GM12892 (cell line): Measurements from ENCODE around the gene EHF.

Experiments
- POLR2A ChIP-seq: IDR thresholded peaks from 2 replicates; pipeline ENCODE4 v1.6.1; 2011; ENCODE audit warnings: low read depth, low read length, control low read depth
- POLR2AphosphoS5 ChIP-seq: IDR thresholded peaks from 2 replicates; pipeline ENCODE4 v1.6.1; 2011; ENCODE audit warnings: low read depth, low read length, control low read depth

DNA sequence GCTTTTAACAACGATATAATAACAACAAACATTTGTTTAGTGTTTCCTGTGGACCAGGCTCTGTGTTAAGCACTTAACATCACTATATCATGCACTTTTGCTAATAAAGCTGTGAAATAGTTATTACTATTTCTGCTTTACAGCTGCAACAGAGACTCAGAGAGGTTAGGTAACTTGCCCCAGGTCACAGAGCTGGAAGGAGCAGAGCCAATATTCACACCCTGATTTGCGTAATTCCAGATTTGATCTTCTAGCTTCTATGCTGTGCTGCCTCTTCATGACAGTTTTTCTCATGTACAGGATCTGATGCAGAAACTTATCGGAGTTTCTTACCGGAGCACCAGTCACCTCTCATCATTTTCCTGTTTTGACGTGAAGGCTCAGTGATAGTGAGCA is 33.6 kb upstream of the EHF start:
- no peak for TF ChIP-seq POLR2AphosphoS5
- no peak for TF ChIP-seq POLR2A
